ENCODE data around the gene EYA2. TPM values are rescaled to one million over a fixed set of nuclear protein-coding genes. Genes with fewer than 3 reads are reported as not detected.

Gene EYA2
- total RNA-seq, 1 experiment from 2014 or later: 0.25 TPM

GRCh38 chr20:46899621-46900020 lies 5.0 kb downstream of the EYA2 start:
- Histone ChIP-seq H3K9me3 (no peaks in the 10 kb centered on the region), H3K4me1 (peaks cover 4% of the 10 kb centered on the region; the same call in 1 of the 2 replicates), H3K4me3 (ENCODE audit: low read depth, low read length) (no peak overlapping the region), H3K27me3 (replicated peaks; ENCODE audit: control insufficient read depth, insufficient read depth, low read length) (peaks cover 16% of the 10 kb centered on the region), H3K36me3 (ENCODE audit: control insufficient read depth, insufficient read depth, low read length) (no peaks in the 10 kb centered on the region)
- CTCF ChIA-PET: no interaction called here
- POLR2A ChIA-PET: no interaction called here
- Mint-ChIP-seq H3K4me1 (ENCODE audit: low read depth, unreplicated experiment) (no peaks in the 10 kb centered on the region), H3K36me3 (ENCODE audit: insufficient read depth, unreplicated experiment) (no peaks in the 10 kb centered on the region), H3K4me3 (ENCODE audit: unreplicated experiment) (no peak overlapping the region), H3K9me3 (ENCODE audit: unreplicated experiment) (no peaks in the 10 kb centered on the region), H3K27ac (ENCODE audit: unreplicated experiment) (no peak overlapping the region), H3K27me3 (ENCODE audit: insufficient read depth, unreplicated experiment) (peaks cover 55% of the 10 kb centered on the region)
- no peak for TF ChIP-seq CTCF (IDR thresholded peaks at IDR 0.05; ENCODE audit: insufficient read depth in 1 of 2, low read depth in 1 of 2, low read length in 1 of 2, severe bottlenecking in 1 of 2, unreplicated experiment in 1 of 2)
- intact Hi-C loops (cut with micrococcal nuclease; ENCODE audit: unreplicated experiment): loop anchor here (10.0 kb wide), 1 partner anchor 135 kb away; no protein-coding TSS in a partner anchor
- BruUV-seq (replicated peaks): no TSS peak
- no peak for DNase-seq

DNA sequence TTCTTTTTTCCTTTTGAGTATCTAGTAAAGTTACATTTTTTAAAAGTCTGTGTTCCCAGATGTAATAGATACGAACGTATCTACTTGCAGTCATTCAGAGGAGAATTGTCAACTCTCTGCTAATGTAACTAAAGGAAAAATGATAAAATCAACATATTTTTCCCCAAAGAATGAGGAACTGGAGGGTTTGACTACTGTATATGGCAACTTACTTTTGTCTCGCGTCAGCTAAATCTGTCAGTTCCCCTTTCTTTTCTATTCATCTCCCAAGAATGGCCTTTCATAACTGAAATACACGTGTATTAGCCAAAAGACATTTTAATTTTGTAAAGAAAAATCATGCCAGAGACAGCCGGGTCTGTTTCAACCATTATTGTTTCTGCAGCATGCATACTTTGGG lies 5.4 kb downstream of the EYA2 start:
- no peaks in the 10 kb centered on the region for H3K4me1 Mint-ChIP-seq (ENCODE audit: low read depth, unreplicated experiment)
- ChIA-PET CTCF (no interaction called here), POLR2A (no interaction called here)
- H3K27ac Mint-ChIP-seq (ENCODE audit: unreplicated experiment): no peak overlapping the region
- Histone ChIP-seq H3K36me3 (ENCODE audit: control insufficient read depth, insufficient read depth, low read length) (no peaks in the 10 kb centered on the region), H3K9me3 (no peaks in the 10 kb centered on the region), H3K4me1 (peaks cover 3% of the 10 kb centered on the region; the same call in 1 of the 2 replicates), H3K27me3 (replicated peaks; ENCODE audit: control insufficient read depth, insufficient read depth, low read length) (peaks cover 14% of the 10 kb centered on the region), H3K4me3 (ENCODE audit: low read depth, low read length) (no peak overlapping the region)
- TF ChIP-seq CTCF (IDR thresholded peaks at IDR 0.05; ENCODE audit: insufficient read depth in 1 of 2, low read depth in 1 of 2, low read length in 1 of 2, severe bottlenecking in 1 of 2, unreplicated experiment in 1 of 2): no peak
- H3K27me3 Mint-ChIP-seq (ENCODE audit: insufficient read depth, unreplicated experiment): peaks cover 60% of the 10 kb centered on the region
- H3K4me3 Mint-ChIP-seq (ENCODE audit: unreplicated experiment): no peak overlapping the region
- intact Hi-C loops (cut with micrococcal nuclease; ENCODE audit: unreplicated experiment): no loop called here
- BruUV-seq (replicated peaks): no TSS peak
- no peaks in the 10 kb centered on the region for H3K36me3 Mint-ChIP-seq (ENCODE audit: insufficient read depth, unreplicated experiment)
- no peaks in the 10 kb centered on the region for H3K9me3 Mint-ChIP-seq (ENCODE audit: unreplicated experiment)
- DNase-seq: no peak

DNA sequence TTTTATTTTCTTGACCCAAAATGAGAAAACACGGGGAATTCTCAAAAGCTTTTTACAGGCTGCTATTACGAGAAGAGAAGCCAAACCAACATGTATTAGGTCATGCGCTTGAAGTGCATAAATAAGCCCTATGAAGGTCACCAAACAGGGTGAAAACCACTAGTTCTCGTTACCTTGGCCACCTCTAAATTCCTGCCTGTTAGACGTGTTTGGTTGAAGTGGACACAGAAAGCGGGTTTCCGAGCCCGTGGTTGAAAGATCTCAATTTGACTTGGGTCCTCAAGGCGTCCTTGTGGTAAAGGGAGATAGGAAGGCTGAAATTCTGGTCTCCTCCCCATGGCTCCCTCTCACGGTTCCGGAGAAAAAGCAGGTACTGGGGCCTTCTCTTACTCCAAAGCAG lies 6.2 kb downstream of the EYA2 start:
- Mint-ChIP-seq H3K27ac (ENCODE audit: unreplicated experiment) (no peak overlapping the region), H3K4me3 (ENCODE audit: unreplicated experiment) (no peak overlapping the region), H3K9me3 (ENCODE audit: unreplicated experiment) (no peaks in the 10 kb centered on the region), H3K36me3 (ENCODE audit: insufficient read depth, unreplicated experiment) (no peaks in the 10 kb centered on the region), H3K4me1 (ENCODE audit: low read depth, unreplicated experiment) (no peaks in the 10 kb centered on the region), H3K27me3 (ENCODE audit: insufficient read depth, unreplicated experiment) (peaks cover 55% of the 10 kb centered on the region)
- intact Hi-C loops (cut with micrococcal nuclease; ENCODE audit: unreplicated experiment): no loop called here
- H3K4me1 ChIP-seq: no peaks in the 10 kb centered on the region
- no peaks in the 10 kb centered on the region for H3K9me3 ChIP-seq
- no peak for TF ChIP-seq CTCF (IDR thresholded peaks at IDR 0.05; ENCODE audit: insufficient read depth in 1 of 2, low read depth in 1 of 2, low read length in 1 of 2, severe bottlenecking in 1 of 2, unreplicated experiment in 1 of 2)
- no TSS peak for BruUV-seq (replicated peaks)
- peaks cover 11% of the 10 kb centered on the region for H3K27me3 ChIP-seq (replicated peaks; ENCODE audit: control insufficient read depth, insufficient read depth, low read length)
- POLR2A ChIA-PET: no interaction called here
- no peaks in the 10 kb centered on the region for H3K36me3 ChIP-seq (ENCODE audit: control insufficient read depth, insufficient read depth, low read length)
- DNase-seq: no peak
- no peak overlapping the region for H3K4me3 ChIP-seq (ENCODE audit: low read depth, low read length)
- CTCF ChIA-PET: no interaction called here

Measured in Caco-2 (cell line).